NCI-H345 treated with DMSO at 0.1 percent for 48 hours (cell line): Measurements from ENCODE around the gene PPP3CA.

Experiments
- DNase-seq: peaks from one replicate; lab custom pipeline; 2025; ENCODE audit not compliant: unreplicated experiment; lab: John Stamatoyannopoulos, UW

PPP3CA gene

GRCh38 chr4:101289306-101289705 lies 58.0 kb downstream of the PPP3CA start:
- DNase-seq = no peak

- DNase-seq = no peak
These were observed 58.8 kb downstream of the PPP3CA start for GRCh38 chr4:101288365-101289145.

GRCh38 chr4:101287324-101287723 lies 60.0 kb downstream of the PPP3CA start:
- DNase-seq = no peak

GRCh38 chr4:101286663-101287062 lies 60.7 kb downstream of the PPP3CA start:
- no peak for DNase-seq

GRCh38 chr4:101285985-101286384 lies 61.3 kb downstream of the PPP3CA start:
- DNase-seq = no peak

- DNase-seq = no peak
These were observed 62.8 kb downstream of the PPP3CA start for GRCh38 chr4:101284546-101284945.

- no peak for DNase-seq
These were observed 63.9 kb downstream of the PPP3CA start for GRCh38 chr4:101283434-101283833.

GRCh38 chr4:101282076-101282844 lies 65.1 kb downstream of the PPP3CA start:
- DNase-seq = no peak

GRCh38 chr4:101280866-101281600 lies 66.3 kb downstream of the PPP3CA start:
- no peak for DNase-seq

GRCh38 chr4:101279377-101279871 lies 67.9 kb downstream of the PPP3CA start:
- DNase-seq = no peak

GRCh38 chr4:101277671-101278070 lies 69.7 kb downstream of the PPP3CA start:
- no peak for DNase-seq

GRCh38 chr4:101276661-101277060 lies 70.7 kb downstream of the PPP3CA start:
- no peak for DNase-seq

GRCh38 chr4:101274888-101275752 lies 72.2 kb downstream of the PPP3CA start:
- DNase-seq = no peak

- no peak for DNase-seq
These were observed 75.8 kb downstream of the PPP3CA start for GRCh38 chr4:101271516-101271915.

GRCh38 chr4:101269682-101270081 lies 77.6 kb downstream of the PPP3CA start:
- no peak for DNase-seq

GRCh38 chr4:101265816-101266172 lies 81.5 kb downstream of the PPP3CA start:
- no peak for DNase-seq

GRCh38 chr4:101264993-101265815 lies 82.1 kb downstream of the PPP3CA start:
- DNase-seq = no peak

GRCh38 chr4:101264512-101264911 lies 82.8 kb downstream of the PPP3CA start:
- no peak for DNase-seq

- DNase-seq = no peak
These were observed 84.6 kb downstream of the PPP3CA start for GRCh38 chr4:101262683-101263082.

GRCh38 chr4:101259876-101260275 lies 87.5 kb downstream of the PPP3CA start:
- no peak for DNase-seq
